ENCODE data around the gene ST3GAL2. TPM values are rescaled to one million over a fixed set of nuclear protein-coding genes. Genes with fewer than 3 reads are reported as not detected.

ST3GAL2 gene
- total RNA-seq, 1 experiment from 2014 or later, result 49.4 TPM

- no peaks in the 10 kb centered on the region for H3K9me3 Mint-ChIP-seq
- ATAC-seq, result peak; percentile 63
- TF ChIP-seq CREM (CRISPR knock-in tag; IDR thresholded peaks at IDR 0.05) (no peak), IRF2 (CRISPR knock-in tag; IDR thresholded peaks at IDR 0.05; ENCODE audit: borderline replicate concordance, low read depth) (no peak), ZBTB21 (CRISPR knock-in tag; IDR thresholded peaks at IDR 0.05; ENCODE audit: borderline replicate concordance) (no peak), GABPB1 (CRISPR knock-in tag; IDR thresholded peaks at IDR 0.05) (peak; percentile 28; the same call in 1 of the 2 replicates), RELA (CRISPR knock-in tag; IDR thresholded peaks at IDR 0.05; ENCODE audit: borderline replicate concordance) (0 out of 2 replicates have a peak, but pooled peaks have one; percentile 40), ESRRA (CRISPR knock-in tag; IDR thresholded peaks at IDR 0.05; ENCODE audit: borderline replicate concordance) (no peak), AFF4 (CRISPR knock-in tag; IDR thresholded peaks at IDR 0.05; ENCODE audit: borderline replicate concordance) (no peak), STAT6 (CRISPR knock-in tag; conservative IDR thresholded peaks at IDR 0.05; ENCODE audit: low read depth) (no peak), GRHL2 (CRISPR knock-in tag; IDR thresholded peaks at IDR 0.05; ENCODE audit: insufficient replicate concordance, severe bottlenecking) (no peak), ZNF138 (CRISPR knock-in tag; conservative IDR thresholded peaks at IDR 0.05) (no peak), ZNF671 (CRISPR knock-in tag; IDR thresholded peaks at IDR 0.05) (no peak), FOXJ3 (CRISPR knock-in tag; IDR thresholded peaks at IDR 0.05; ENCODE audit: borderline replicate concordance) (no peak), PRRX2 (CRISPR knock-in tag; IDR thresholded peaks at IDR 0.05) (no peak), USF2 (CRISPR knock-in tag; IDR thresholded peaks at IDR 0.05) (0 out of 2 replicates have a peak, but pooled peaks have one; percentile 13), ZNF232 (CRISPR knock-in tag; IDR thresholded peaks at IDR 0.05) (no peak)
- no peaks in the 10 kb centered on the region for H3K27me3 Mint-ChIP-seq (ENCODE audit: low read depth)
- no peak overlapping the region for H3K4me3 Mint-ChIP-seq
- H3K36me3 Mint-ChIP-seq, result no peaks in the 10 kb centered on the region
- ChIA-PET POLR2A (interaction anchor here (0.8 to 1.4 kb wide), 2 partner anchors 16 to 89 kb away, joined by 3 to 6 read pairs; partner anchors contain the start of gene FCSK), CTCF (interaction anchor here (0.6 to 3.1 kb wide), 31 partner anchors 8 to 141 kb away, joined by 3 to 42 read pairs (median 5); partner anchors contain the start of genes COG4, DDX19A, FCSK and SF3B3)
- peaks cover 3% of the 10 kb centered on the region; the same call in 1 of the 2 replicates for H3K4me1 Mint-ChIP-seq
- peak; percentile 76 for DNase-seq (ENCODE audit: low spot score)
- no peak overlapping the region for H3K27ac Mint-ChIP-seq
Measured at GRCh38 chr16:70470927-70471341, 32.0 kb upstream of the ST3GAL2 start.

- Mint-ChIP-seq H3K9me3 (no peaks in the 10 kb centered on the region), H3K27ac (no peak overlapping the region; the same call in 1 of the 2 replicates), H3K4me3 (no peak overlapping the region), H3K4me1 (peaks cover 3% of the 10 kb centered on the region; the same call in 1 of the 2 replicates), H3K27me3 (ENCODE audit: low read depth) (no peaks in the 10 kb centered on the region), H3K36me3 (no peaks in the 10 kb centered on the region)
- ChIA-PET CTCF (interaction anchor here (0.6 to 3.1 kb wide), 31 partner anchors 8 to 142 kb away, joined by 3 to 42 read pairs (median 5); partner anchors contain the start of genes COG4, DDX19A, FCSK and SF3B3), POLR2A (interaction anchor here (0.8 to 1.4 kb wide), 2 partner anchors 16 to 89 kb away, joined by 3 to 6 read pairs; partner anchors contain the start of gene FCSK)
- ATAC-seq (no peak), DNase-seq (ENCODE audit: low spot score) (no peak)
- TF ChIP-seq NFE2L1 (CRISPR knock-in tag; IDR thresholded peaks at IDR 0.05) (no peak), ZNF263 (CRISPR knock-in tag; IDR thresholded peaks at IDR 0.05; ENCODE audit: low read depth) (no peak), ZNF671 (CRISPR knock-in tag; IDR thresholded peaks at IDR 0.05) (no peak), FOXP1 (CRISPR knock-in tag; IDR thresholded peaks at IDR 0.05; ENCODE audit: borderline replicate concordance) (no peak), MLX (CRISPR knock-in tag; IDR thresholded peaks at IDR 0.05) (no peak), CDX4 (CRISPR knock-in tag; IDR thresholded peaks at IDR 0.05; ENCODE audit: borderline replicate concordance) (no peak), PRRX2 (CRISPR knock-in tag; IDR thresholded peaks at IDR 0.05) (no peak), NR1H2 (CRISPR knock-in tag; IDR thresholded peaks at IDR 0.05) (no peak), IRF2 (CRISPR knock-in tag; IDR thresholded peaks at IDR 0.05; ENCODE audit: borderline replicate concordance, low read depth) (no peak), ZNF232 (CRISPR knock-in tag; IDR thresholded peaks at IDR 0.05) (no peak)
Measured at GRCh38 chr16:70470141-70470926, 31.4 kb upstream of the ST3GAL2 start.

All from WTC11 (cell line).